IPS-11a (cell line): ENCODE measurements around the gene IGSF9.
A peak's percentile ranks its signal among the peaks of the same experiment; 100 is the strongest.

Experiments
- H3K4me3 ChIP-seq: one replicate; pipeline ENCODE4 v1.5.1; 2013; ENCODE audit warnings: low read depth, low read length, control low read depth

The IGSF9 gene, protein sequence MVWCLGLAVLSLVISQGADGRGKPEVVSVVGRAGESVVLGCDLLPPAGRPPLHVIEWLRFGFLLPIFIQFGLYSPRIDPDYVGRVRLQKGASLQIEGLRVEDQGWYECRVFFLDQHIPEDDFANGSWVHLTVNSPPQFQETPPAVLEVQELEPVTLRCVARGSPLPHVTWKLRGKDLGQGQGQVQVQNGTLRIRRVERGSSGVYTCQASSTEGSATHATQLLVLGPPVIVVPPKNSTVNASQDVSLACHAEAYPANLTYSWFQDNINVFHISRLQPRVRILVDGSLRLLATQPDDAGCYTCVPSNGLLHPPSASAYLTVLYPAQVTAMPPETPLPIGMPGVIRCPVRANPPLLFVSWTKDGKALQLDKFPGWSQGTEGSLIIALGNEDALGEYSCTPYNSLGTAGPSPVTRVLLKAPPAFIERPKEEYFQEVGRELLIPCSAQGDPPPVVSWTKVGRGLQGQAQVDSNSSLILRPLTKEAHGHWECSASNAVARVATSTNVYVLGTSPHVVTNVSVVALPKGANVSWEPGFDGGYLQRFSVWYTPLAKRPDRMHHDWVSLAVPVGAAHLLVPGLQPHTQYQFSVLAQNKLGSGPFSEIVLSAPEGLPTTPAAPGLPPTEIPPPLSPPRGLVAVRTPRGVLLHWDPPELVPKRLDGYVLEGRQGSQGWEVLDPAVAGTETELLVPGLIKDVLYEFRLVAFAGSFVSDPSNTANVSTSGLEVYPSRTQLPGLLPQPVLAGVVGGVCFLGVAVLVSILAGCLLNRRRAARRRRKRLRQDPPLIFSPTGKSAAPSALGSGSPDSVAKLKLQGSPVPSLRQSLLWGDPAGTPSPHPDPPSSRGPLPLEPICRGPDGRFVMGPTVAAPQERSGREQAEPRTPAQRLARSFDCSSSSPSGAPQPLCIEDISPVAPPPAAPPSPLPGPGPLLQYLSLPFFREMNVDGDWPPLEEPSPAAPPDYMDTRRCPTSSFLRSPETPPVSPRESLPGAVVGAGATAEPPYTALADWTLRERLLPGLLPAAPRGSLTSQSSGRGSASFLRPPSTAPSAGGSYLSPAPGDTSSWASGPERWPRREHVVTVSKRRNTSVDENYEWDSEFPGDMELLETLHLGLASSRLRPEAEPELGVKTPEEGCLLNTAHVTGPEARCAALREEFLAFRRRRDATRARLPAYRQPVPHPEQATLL

GRCh38 chr1:159945483-159946241 is at the start of gene IGSF9:
TSS of gene IGSF9 (minus strand) at chr1:159945613. CDS start at chr1:159943454, 2,159 bp downstream.
- peak within 1 kb of the TSS; percentile 73 for H3K4me3 ChIP-seq

GRCh38 chr1:159994896-159995295 is 49.5 kb upstream of the IGSF9 start:
- no peak overlapping the region for H3K4me3 ChIP-seq

- no peak overlapping the region for H3K4me3 ChIP-seq
Observed at GRCh38 chr1:159993911-159994310, 48.5 kb upstream of the IGSF9 start.

DNA sequence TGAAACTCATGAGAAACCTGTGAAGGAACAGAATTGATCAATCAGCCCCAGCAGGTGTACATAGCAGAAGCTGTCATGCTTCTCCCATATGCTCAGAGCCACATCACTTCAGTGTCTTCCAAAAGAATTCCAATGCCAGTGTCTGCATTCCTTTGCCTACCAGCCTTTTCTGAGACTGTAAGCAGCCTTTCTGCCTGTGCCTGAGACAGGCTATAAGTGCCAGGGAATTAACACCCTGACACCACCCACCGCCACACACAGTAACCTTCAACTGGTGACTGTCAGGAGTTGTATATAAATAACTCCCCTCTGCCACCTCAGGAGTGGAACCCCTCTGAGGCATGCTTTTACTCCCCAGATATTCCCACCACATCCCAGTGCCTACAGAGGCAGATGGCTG is 46.7 kb upstream of the IGSF9 start:
- no peak overlapping the region for H3K4me3 ChIP-seq

GRCh38 chr1:159991513-159991912 is 46.1 kb upstream of the IGSF9 start:
- H3K4me3 ChIP-seq = no peak overlapping the region

GRCh38 chr1:159990005-159990404 is 44.6 kb upstream of the IGSF9 start:
- H3K4me3 ChIP-seq = no peak overlapping the region

- no peak overlapping the region for H3K4me3 ChIP-seq
Observed at GRCh38 chr1:159989581-159989980, 44.2 kb upstream of the IGSF9 start.

DNA sequence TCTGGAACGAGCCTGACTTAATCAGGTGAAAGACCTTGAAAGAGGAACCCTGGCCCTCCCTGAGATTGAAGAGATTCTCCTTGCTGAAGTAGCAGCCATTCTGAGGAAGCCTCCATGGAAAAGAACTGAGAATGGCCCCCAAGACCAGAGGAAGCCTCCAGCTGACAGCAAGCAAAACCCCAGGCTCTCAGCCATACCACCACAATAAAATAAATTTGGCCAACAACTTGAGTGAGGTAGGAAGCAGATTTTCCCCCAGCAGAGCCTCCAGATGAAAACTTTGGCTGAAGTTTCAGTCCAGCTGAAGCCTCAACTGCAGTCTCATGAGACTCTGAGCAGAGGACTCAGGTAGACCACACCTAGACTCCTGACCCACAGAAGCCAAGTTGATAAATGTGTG is 42.6 kb upstream of the IGSF9 start:
- H3K4me3 ChIP-seq = no peak overlapping the region

DNA sequence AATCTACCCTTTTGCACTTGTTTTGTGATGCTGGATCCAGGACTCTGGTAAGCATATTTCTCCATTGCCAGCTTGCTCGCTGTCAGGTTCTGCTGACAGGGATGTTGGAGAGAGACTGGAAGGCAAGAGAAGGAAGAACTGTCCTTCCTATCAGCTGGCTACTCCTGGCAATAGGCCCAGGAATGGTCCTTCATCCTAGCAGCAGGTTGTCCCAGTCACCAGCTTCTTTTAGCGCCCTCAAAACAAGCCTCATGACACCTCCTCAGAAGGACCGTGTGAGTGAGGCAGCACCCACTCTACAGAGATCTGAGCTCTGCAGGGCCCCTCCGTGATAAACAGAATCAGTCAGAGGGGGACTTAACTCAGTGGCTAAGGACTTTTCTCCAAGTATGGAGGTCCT is 41.8 kb upstream of the IGSF9 start:
- no peak overlapping the region for H3K4me3 ChIP-seq

- H3K4me3 ChIP-seq = no peak overlapping the region
Observed at GRCh38 chr1:159986531-159986930, 41.1 kb upstream of the IGSF9 start.

DNA sequence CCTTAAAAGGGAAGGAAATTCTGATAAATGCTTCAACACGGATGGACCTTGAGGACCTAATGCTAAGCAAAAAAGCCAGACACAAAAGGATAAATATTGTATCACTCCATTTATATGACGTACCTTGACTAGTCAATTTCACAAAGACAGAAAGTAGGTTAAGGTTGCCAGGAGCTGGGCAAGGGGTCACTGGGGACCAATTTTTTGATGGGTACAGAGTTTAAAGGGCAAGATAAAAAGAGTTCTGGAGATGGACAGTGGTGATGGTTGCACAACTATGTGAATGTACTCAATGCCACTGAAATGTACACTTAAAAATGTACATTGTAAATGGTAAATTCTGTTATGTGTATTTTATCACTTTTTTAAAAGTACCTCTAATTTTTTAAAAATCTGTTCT is 40.7 kb upstream of the IGSF9 start:
- no peak overlapping the region for H3K4me3 ChIP-seq

DNA sequence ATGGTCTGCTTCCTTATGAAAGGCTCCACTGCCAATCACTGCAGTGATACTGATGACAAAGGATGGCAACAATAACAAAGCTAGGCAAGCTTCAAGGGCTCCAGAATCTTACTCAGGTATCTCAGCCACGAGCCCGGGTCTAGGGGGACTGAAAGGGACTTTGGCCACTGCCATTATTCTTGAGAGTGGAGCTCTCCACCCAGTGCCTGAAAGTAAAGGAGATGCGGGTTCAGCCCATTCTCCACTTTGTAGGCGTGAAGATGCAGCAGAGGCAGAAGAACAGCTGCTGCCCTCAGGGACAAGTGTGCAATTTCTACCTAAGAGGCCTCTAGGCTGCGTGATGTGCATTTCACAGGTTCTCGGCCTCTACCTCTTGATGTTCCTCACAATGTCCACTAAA is 40.1 kb upstream of the IGSF9 start:
- no peak overlapping the region for H3K4me3 ChIP-seq

GRCh38 chr1:159983681-159984080 is 38.3 kb upstream of the IGSF9 start:
- H3K4me3 ChIP-seq = no peak overlapping the region

DNA sequence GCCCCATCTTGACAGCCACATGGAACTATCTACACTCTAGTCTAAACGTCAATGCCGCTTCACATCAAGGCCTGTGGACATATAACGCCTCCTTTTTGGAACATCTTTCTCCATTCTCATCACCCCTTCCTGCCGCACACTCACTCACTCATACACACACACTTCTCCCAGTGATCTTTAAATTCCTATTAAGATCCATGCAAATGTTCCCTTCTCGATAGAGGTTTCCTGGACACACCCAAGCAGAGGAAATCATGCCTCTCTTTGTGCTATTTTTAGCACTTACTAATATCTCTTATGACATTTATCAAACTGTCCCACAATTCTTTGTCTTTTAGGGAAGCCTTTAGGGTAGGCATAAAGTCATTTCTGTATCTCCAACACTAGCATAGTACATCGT is 36.9 kb upstream of the IGSF9 start:
- H3K4me3 ChIP-seq = no peak overlapping the region

GRCh38 chr1:159981351-159982055 is 36.1 kb upstream of the IGSF9 start:
- H3K4me3 ChIP-seq = no peak overlapping the region

DNA sequence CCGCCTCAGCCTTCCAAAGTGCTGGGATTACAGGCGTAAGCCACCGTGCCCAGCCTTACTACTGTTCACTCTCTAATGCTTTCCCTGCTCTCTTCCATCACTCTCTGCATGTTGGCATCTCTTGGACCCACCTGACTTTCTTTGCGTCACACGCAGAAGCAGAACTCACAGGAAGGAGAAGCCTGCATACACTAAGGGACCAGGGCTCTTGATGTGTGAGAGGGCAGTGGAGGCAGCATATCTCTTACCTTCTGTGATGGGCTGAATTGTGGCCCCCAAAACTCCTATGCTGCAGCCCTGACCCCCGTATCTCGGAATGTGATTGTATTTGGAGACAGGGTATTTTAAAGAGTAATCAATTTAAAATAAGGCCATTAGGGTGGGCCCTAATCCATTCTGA is 35.4 kb upstream of the IGSF9 start:
- no peak overlapping the region for H3K4me3 ChIP-seq

- no peak overlapping the region for H3K4me3 ChIP-seq
Observed at GRCh38 chr1:159980076-159980475, 34.7 kb upstream of the IGSF9 start.

DNA sequence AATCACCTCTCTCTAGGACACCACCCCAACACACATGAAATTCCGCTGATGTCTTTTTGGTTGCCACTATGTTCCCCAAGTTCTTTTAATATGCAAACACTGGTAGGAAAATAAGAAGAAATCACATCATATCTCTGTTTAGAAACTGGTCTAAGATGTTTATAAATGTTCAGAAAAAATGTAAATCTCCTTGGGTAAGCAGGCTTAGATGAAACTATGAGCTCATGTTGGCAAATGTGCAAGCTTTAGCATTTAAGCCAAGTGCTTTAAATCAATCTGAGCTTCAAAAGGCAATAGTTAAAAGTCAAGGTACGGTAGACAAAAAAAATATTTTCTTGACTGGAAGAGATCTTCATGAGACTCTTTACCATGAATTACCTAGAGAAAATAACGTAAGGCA is 33.8 kb upstream of the IGSF9 start:
- no peak overlapping the region for H3K4me3 ChIP-seq

- H3K4me3 ChIP-seq = no peak overlapping the region
Observed at GRCh38 chr1:159978107-159978398, 32.6 kb upstream of the IGSF9 start.

- H3K4me3 ChIP-seq = no peak overlapping the region
Observed at GRCh38 chr1:159977364-159978106, 32.1 kb upstream of the IGSF9 start.
